A673 (cell line): ENCODE data around the gene TCEA3. TPM values are rescaled to one million over a fixed set of nuclear protein-coding genes. Genes with fewer than 3 reads are reported as not detected.

ENCODE experiments used
- BruUV-seq: library from RNA; stranded (reverse); fragments of 400-500 nt; replicated peaks from 2 replicates; lab custom pipeline; 2021; lab: Mats Ljungman, UMichigan
- CTCF ChIA-PET: fragments of 300-600 bp; sonication (Branson Sonifier 250); formaldehyde crosslinking; loops from one replicate; lab custom pipeline; 2022; ENCODE audit warnings: antibody characterized with exemption; lab: Charles Lee
- POLR2A ChIA-PET: fragments of 300-600 bp; sonication (Branson Sonifier 250); formaldehyde crosslinking; loops from one replicate; lab custom pipeline; 2022; ENCODE audit warnings: antibody characterized with exemption; ENCODE audit not compliant: low non-redundant PET; lab: Charles Lee
- DNase-seq: peaks from one replicate; pipeline ENCODE4 v3.0.0-alpha.2; 2015; ENCODE audit warnings: low spot score
- H3K27ac ChIP-seq: fragments of 200-600 bp; sonication (generic); 2 replicates; pipeline ENCODE4 v1.5.1; 2016; ENCODE audit warnings: mixed run types, low read depth, mild to moderate bottlenecking, mixed read lengths, antibody characterized with exemption, low read length; ENCODE audit not compliant: poor library complexity, severe bottlenecking
- H3K27me3 ChIP-seq: fragments of 200-600 bp; sonication (generic); replicated peaks from 2 replicates; pipeline ENCODE4 v1.6.1; 2017; ENCODE audit warnings: mixed run types, low read depth, mild to moderate bottlenecking, mixed read lengths, antibody characterized with exemption, low read length; ENCODE audit not compliant: insufficient read depth, poor library complexity
- H3K36me3 ChIP-seq: fragments of 200-600 bp; sonication (generic); 2 replicates; pipeline ENCODE4 v1.6.1; 2016; ENCODE audit warnings: mixed run types, mild to moderate bottlenecking, mixed read lengths, antibody characterized with exemption, low read length; ENCODE audit not compliant: insufficient read depth, poor library complexity, severe bottlenecking
- H3K4me1 ChIP-seq: fragments of 200-600 bp; sonication (generic); 2 replicates; pipeline ENCODE4 v1.6.1; 2017; ENCODE audit warnings: mixed run types, mild to moderate bottlenecking, mixed read lengths, antibody characterized with exemption, low read length; ENCODE audit not compliant: insufficient read depth, poor library complexity, severe bottlenecking
- H3K4me3 ChIP-seq: fragments of 200-600 bp; sonication (generic); 2 replicates; pipeline ENCODE4 v1.5.1; 2016; ENCODE audit warnings: low read depth, mixed run types, mild to moderate bottlenecking, mixed read lengths, low read length; ENCODE audit not compliant: poor library complexity, severe bottlenecking
- H3K9me3 ChIP-seq: fragments of 200-600 bp; sonication (generic); 2 replicates; pipeline ENCODE4 v1.6.1; 2016; ENCODE audit warnings: mixed run types, low read depth, mild to moderate bottlenecking, mixed read lengths, antibody characterized with exemption, low read length; ENCODE audit not compliant: poor library complexity, severe bottlenecking
- EZH2 ChIP-seq: fragments of 200-600 bp; sonication (generic); IDR thresholded peaks from 2 replicates; pipeline ENCODE4 v1.6.1; 2017; ENCODE audit warnings: borderline replicate concordance, low read depth, mild to moderate bottlenecking, mixed read lengths, antibody characterized with exemption, low read length; ENCODE audit not compliant: poor library complexity, severe bottlenecking
- intact Hi-C: fragments of 100-400 bp; cut with micrococcal nuclease; formaldehyde crosslinking; loops from one replicate; pipeline ENCODE4 v1.10.0; 2022; ENCODE audit not compliant: unreplicated experiment
- total RNA-seq: library from RNA; stranded (reverse); gene quantifications from 2 replicates; pipeline ENCODE4 v1.2.3, GENCODE V29; 2021
- TF ChIP-seq, protein P1 (sequence below): fragments of 300-800, 200-600 bp; sonication (generic); conservative IDR thresholded peaks from 2 replicates; pipeline ENCODE4 v1.5.1; 2017; ENCODE audit warnings: low read depth, mild to moderate bottlenecking, antibody characterized with exemption, low read length, moderate library complexity, mixed read lengths

Gene TCEA3
- total RNA-seq, 1 experiment from 2014 or later: 0.99 TPM

GRCh38 chr1:23362218-23362713, 62.3 kb downstream of the TCEA3 start:
- TF ChIP-seq, protein P1, sequence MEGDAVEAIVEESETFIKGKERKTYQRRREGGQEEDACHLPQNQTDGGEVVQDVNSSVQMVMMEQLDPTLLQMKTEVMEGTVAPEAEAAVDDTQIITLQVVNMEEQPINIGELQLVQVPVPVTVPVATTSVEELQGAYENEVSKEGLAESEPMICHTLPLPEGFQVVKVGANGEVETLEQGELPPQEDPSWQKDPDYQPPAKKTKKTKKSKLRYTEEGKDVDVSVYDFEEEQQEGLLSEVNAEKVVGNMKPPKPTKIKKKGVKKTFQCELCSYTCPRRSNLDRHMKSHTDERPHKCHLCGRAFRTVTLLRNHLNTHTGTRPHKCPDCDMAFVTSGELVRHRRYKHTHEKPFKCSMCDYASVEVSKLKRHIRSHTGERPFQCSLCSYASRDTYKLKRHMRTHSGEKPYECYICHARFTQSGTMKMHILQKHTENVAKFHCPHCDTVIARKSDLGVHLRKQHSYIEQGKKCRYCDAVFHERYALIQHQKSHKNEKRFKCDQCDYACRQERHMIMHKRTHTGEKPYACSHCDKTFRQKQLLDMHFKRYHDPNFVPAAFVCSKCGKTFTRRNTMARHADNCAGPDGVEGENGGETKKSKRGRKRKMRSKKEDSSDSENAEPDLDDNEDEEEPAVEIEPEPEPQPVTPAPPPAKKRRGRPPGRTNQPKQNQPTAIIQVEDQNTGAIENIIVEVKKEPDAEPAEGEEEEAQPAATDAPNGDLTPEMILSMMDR: no peak
- TF ChIP-seq EZH2: no peak
- peaks cover 62% of the 10 kb centered on the region for H3K9me3 ChIP-seq
- H3K36me3 ChIP-seq: peaks cover 72% of the 10 kb centered on the region
- H3K27me3 ChIP-seq: no peaks in the 10 kb centered on the region
- H3K4me1 ChIP-seq: no peaks in the 10 kb centered on the region
- CTCF ChIA-PET: no interaction called here
- H3K27ac ChIP-seq: no peak overlapping the region
- POLR2A ChIA-PET: no interaction called here
- DNase-seq: no peak
- intact Hi-C loops: no loop called here
- H3K4me3 ChIP-seq: no peak overlapping the region
- no TSS peak for BruUV-seq

DNA sequence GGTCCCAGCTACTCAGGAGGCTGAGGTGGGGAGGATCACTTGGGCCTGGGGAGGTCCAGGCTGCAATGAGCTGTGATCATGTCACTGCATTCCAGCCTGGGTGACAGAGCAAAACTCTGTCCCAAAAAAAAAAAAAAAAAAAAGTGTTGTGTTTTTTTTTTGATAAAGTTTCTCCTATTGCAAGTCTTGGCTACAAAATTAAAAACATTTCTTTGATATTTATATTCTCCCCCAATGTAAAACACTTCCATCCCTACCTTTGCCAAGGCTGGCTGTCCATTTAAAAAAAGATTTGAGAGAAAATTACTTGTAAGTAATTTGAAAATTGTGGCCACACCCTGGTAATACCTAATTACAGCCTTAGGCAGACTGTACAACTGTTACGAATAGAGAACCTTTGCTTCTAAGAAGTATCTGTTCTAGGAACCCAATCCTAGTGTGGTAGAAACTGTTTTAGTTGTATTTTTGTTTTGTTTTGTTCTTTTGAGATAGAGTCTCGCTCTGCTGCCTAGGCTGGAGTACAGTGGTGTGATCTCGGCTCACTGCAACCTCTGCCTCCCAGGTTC, 66.2 kb downstream of the TCEA3 start:
- TF ChIP-seq EZH2: no peak
- TF ChIP-seq, protein P1: no peak
- POLR2A ChIA-PET: no interaction called here

DNA sequence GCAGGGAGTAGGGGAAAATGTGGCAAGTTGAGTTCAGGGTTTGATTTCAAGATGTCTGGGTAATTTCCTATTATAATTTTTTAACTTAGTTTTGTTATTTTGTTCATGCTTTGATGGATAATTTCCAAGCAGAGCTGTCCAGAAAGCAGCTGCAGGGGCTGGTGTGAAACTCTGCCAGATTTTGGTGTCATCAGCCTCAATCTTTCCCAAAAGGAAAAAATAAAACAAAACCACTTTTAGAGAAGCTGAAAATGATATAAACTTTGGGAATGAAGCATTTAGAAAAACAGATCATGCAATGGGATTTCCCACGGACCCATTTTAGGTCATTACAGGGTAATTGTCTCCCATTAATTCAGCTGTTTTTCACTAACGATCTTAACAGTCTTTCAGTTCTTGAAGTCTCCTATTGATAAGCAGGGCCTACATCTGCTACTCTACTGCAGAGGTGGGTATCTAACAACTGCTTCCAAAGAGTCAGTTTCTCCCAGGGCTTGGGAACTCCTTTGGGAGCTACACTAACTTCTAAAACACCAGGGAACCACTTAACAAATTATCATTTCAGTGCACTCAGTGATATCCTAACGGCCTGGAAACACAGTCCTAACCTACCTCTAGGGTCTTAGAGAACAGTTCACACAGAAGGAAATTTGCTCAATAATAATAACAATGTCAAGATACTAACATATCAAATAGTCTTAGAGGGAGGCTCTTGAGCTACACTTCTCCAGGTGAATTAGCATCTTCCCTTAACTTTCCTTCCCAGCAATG, 67.2 kb downstream of the TCEA3 start:
- CTCF ChIA-PET: no interaction called here
- Histone ChIP-seq H3K27ac (no peak overlapping the region), H3K36me3 (peaks cover 28% of the 10 kb centered on the region), H3K4me3 (no peak overlapping the region), H3K4me1 (no peaks in the 10 kb centered on the region), H3K9me3 (peaks cover 33% of the 10 kb centered on the region), H3K27me3 (no peaks in the 10 kb centered on the region)
- POLR2A ChIA-PET: interaction anchor here (0.8 kb wide), 1 partner anchor 13 kb away, joined by 5 read pairs; the partner anchor contains the start of gene HNRNPR
- no TSS peak for BruUV-seq
- DNase-seq: no peak
- intact Hi-C loops: no loop called here
- no peak for TF ChIP-seq EZH2
- TF ChIP-seq, protein P1: no peak

More for the DNA sequence above, 66.2 kb downstream of the TCEA3 start:
- Histone ChIP-seq H3K36me3 (peaks cover 37% of the 10 kb centered on the region), H3K27me3 (no peaks in the 10 kb centered on the region), H3K4me3 (no peak overlapping the region), H3K4me1 (no peaks in the 10 kb centered on the region), H3K9me3 (peaks cover 44% of the 10 kb centered on the region), H3K27ac (no peak overlapping the region)
- intact Hi-C loops: no loop called here
- BruUV-seq: no TSS peak
- CTCF ChIA-PET: no interaction called here
- no peak for DNase-seq
